ENCODE data around the gene UBASH3B. TPM values are rescaled to one million over a fixed set of nuclear protein-coding genes. Genes with fewer than 3 reads are reported as not detected.
"Not testable (repeated sequence)": the region's sequence is repeated elsewhere in the genome, so short reads cannot be mapped to it uniquely, and the experiment has no call there.

UBASH3B gene
- total and polyA plus RNA-seq, 2 donors (not counting 1 experiment from before 2014, with no cell fraction given): 13.1 to 44.4 TPM

- H3K79me2 ChIP-seq (ENCODE audit: control insufficient read depth, insufficient read depth, low read length): peaks cover 12% of the 10 kb centered on the region
Observed at GRCh38 chr11:122728561-122728960, 73.0 kb downstream of the UBASH3B start.

GRCh38 chr11:122729139-122729538, 73.6 kb downstream of the UBASH3B start:
- H3K27ac ChIP-seq (ENCODE audit: insufficient read depth, low read length): no peak overlapping the region
- H3K9me3 ChIP-seq (ENCODE audit: control insufficient read depth, insufficient read depth, low read depth, low read length): no peaks in the 10 kb centered on the region
- no peak overlapping the region for H3K4me3 ChIP-seq (replicated peaks in 1 of 4; ENCODE audit: control extremely low read depth in 1 of 4, insufficient read depth in 1 of 4, low read depth in 3 of 4, low read length in 4 of 4)
- no peak for DNase-seq (ENCODE audit: low read depth in 2 of 2)
- no peak for TF ChIP-seq EZH2 (IDR thresholded peaks at IDR 0.05; ENCODE audit: low read length, missing control alignments)
- no peak overlapping the region for H2AFZ ChIP-seq (ENCODE audit: low read length)
- H3K9ac ChIP-seq (ENCODE audit: insufficient read depth, low read length): no peak overlapping the region
- peaks cover 25% of the 10 kb centered on the region for H3K4me1 ChIP-seq (ENCODE audit: control insufficient read depth, extremely low read depth, insufficient read depth, low read length)
- no peak overlapping the region for H3K4me2 ChIP-seq (ENCODE audit: extremely low read depth, insufficient read depth, low read length)
- no peaks in the 10 kb centered on the region for H4K20me1 ChIP-seq (ENCODE audit: control insufficient read depth, extremely low read depth, insufficient read depth, low read length)
- no peaks in the 10 kb centered on the region for H3K36me3 ChIP-seq (ENCODE audit: control insufficient read depth, insufficient read depth, low read length)
- H3K27me3 ChIP-seq (ENCODE audit: control insufficient read depth, insufficient read depth, low read length): no peaks in the 10 kb centered on the region
- peaks cover 11% of the 10 kb centered on the region for H3K79me2 ChIP-seq (ENCODE audit: control insufficient read depth, insufficient read depth, low read length)

More at GRCh38 chr11:122728561-122728960, 73.0 kb downstream of the UBASH3B start:
- H3K4me1 ChIP-seq (ENCODE audit: control insufficient read depth, extremely low read depth, insufficient read depth, low read length): peaks cover 26% of the 10 kb centered on the region
- no peak overlapping the region for H3K9ac ChIP-seq (ENCODE audit: insufficient read depth, low read length)
- no peak overlapping the region for H2AFZ ChIP-seq (ENCODE audit: low read length)
- no peaks in the 10 kb centered on the region for H4K20me1 ChIP-seq (ENCODE audit: control insufficient read depth, extremely low read depth, insufficient read depth, low read length)
- H3K4me2 ChIP-seq (ENCODE audit: extremely low read depth, insufficient read depth, low read length): no peak overlapping the region
- no peak for DNase-seq (ENCODE audit: low read depth in 2 of 2)
- H3K9me3 ChIP-seq (ENCODE audit: control insufficient read depth, insufficient read depth, low read depth, low read length): no peaks in the 10 kb centered on the region
- no peak overlapping the region for H3K27ac ChIP-seq (ENCODE audit: insufficient read depth, low read length)
- H3K27me3 ChIP-seq (ENCODE audit: control insufficient read depth, insufficient read depth, low read length): no peaks in the 10 kb centered on the region
- TF ChIP-seq CTCF (conservative IDR thresholded peaks at IDR 0.05 in 1 of 2, IDR thresholded peaks at IDR 0.05 in 1 of 2; ENCODE audit: low read depth in 1 of 2, low read length in 2 of 2) (no peak), EZH2 (IDR thresholded peaks at IDR 0.05; ENCODE audit: low read length, missing control alignments) (no peak)
- H3K4me3 ChIP-seq (replicated peaks in 1 of 4; ENCODE audit: control extremely low read depth in 1 of 4, insufficient read depth in 1 of 4, low read depth in 3 of 4, low read length in 4 of 4): no peak overlapping the region
- no peaks in the 10 kb centered on the region for H3K36me3 ChIP-seq (ENCODE audit: control insufficient read depth, insufficient read depth, low read length)

GRCh38 chr11:122730694-122731093, 75.2 kb downstream of the UBASH3B start:
- H3K4me3 ChIP-seq (replicated peaks in 1 of 4; ENCODE audit: control extremely low read depth in 1 of 4, insufficient read depth in 1 of 4, low read depth in 3 of 4, low read length in 4 of 4); DNase-seq (ENCODE audit: low read depth in 2 of 2): not testable (repeated sequence)

GRCh38 chr11:122731500-122731913, 76.0 kb downstream of the UBASH3B start:
- DNase-seq (ENCODE audit: low read depth in 2 of 2): peak; percentile 85 to 89
- Histone ChIP-seq H3K4me1 (ENCODE audit: control insufficient read depth, extremely low read depth, insufficient read depth, low read length) (peaks cover 19% of the 10 kb centered on the region), H3K4me2 (ENCODE audit: extremely low read depth, insufficient read depth, low read length) (peak overlapping the region; percentile 23), H3K27ac (ENCODE audit: insufficient read depth, low read length) (peak overlapping the region; percentile 53), H3K79me2 (ENCODE audit: control insufficient read depth, insufficient read depth, low read length) (peaks cover 4% of the 10 kb centered on the region), H3K9ac (ENCODE audit: insufficient read depth, low read length) (no peak overlapping the region), H3K4me3 (replicated peaks in 1 of 4; ENCODE audit: control extremely low read depth in 1 of 4, insufficient read depth in 1 of 4, low read depth in 3 of 4, low read length in 4 of 4) (no peak overlapping the region), H2AFZ (ENCODE audit: low read length) (no peak overlapping the region), H4K20me1 (ENCODE audit: control insufficient read depth, extremely low read depth, insufficient read depth, low read length) (no peaks in the 10 kb centered on the region), H3K27me3 (ENCODE audit: control insufficient read depth, insufficient read depth, low read length) (no peaks in the 10 kb centered on the region), H3K9me3 (ENCODE audit: control insufficient read depth, insufficient read depth, low read depth, low read length) (no peaks in the 10 kb centered on the region), H3K36me3 (ENCODE audit: control insufficient read depth, insufficient read depth, low read length) (no peaks in the 10 kb centered on the region)
- TF ChIP-seq EZH2 (IDR thresholded peaks at IDR 0.05; ENCODE audit: low read length, missing control alignments) (no peak), CTCF (conservative IDR thresholded peaks at IDR 0.05 in 1 of 2, IDR thresholded peaks at IDR 0.05 in 1 of 2; ENCODE audit: low read depth in 1 of 2, low read length in 2 of 2) (no peak)

More at GRCh38 chr11:122730694-122731093, 75.2 kb downstream of the UBASH3B start:
- not testable (repeated sequence) for H3K9ac ChIP-seq (ENCODE audit: insufficient read depth, low read length); H3K4me2 ChIP-seq (ENCODE audit: extremely low read depth, insufficient read depth, low read length); H3K27me3 ChIP-seq (ENCODE audit: control insufficient read depth, insufficient read depth, low read length); H3K27ac ChIP-seq (ENCODE audit: insufficient read depth, low read length); H3K9me3 ChIP-seq (ENCODE audit: control insufficient read depth, insufficient read depth, low read depth, low read length); H4K20me1 ChIP-seq (ENCODE audit: control insufficient read depth, extremely low read depth, insufficient read depth, low read length); H3K79me2 ChIP-seq (ENCODE audit: control insufficient read depth, insufficient read depth, low read length); H2AFZ ChIP-seq (ENCODE audit: low read length); H3K36me3 ChIP-seq (ENCODE audit: control insufficient read depth, insufficient read depth, low read length)
- H3K4me1 ChIP-seq (ENCODE audit: control insufficient read depth, extremely low read depth, insufficient read depth, low read length): peaks cover 19% of the 10 kb centered on the region

Measured in fibroblast of lung (primary cell).